GM21825 (cell line): Measurements from ENCODE around the gene PCDHB7.
"Not testable (repeated sequence)": the region's sequence is repeated elsewhere in the genome, so short reads cannot be mapped to it uniquely, and the experiment has no call there.

Experiments
- ATAC-seq: cut with Tn5 transposase; IDR thresholded peaks from one replicate; pipeline ENCODE4 v1.9.1; 2021; ENCODE audit warnings: mild to moderate bottlenecking, moderate library complexity; ENCODE audit not compliant: unreplicated experiment

PCDHB7 gene

DNA sequence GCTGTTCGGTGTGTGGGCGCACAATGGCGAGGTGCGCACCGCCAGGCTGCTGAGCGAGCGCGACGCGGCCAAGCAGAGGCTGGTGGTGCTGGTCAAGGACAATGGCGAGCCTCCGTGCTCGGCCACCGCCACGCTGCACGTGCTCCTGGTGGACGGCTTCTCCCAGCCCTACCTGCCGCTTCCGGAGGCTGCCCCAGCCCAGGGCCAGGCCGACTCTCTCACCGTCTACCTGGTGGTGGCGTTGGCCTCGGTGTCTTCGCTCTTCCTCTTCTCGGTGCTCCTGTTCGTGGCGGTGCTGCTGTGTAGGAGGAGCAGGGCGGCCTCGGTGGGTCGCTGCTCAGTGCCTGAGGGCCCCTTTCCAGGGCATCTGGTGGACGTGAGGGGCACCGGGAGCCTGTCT, 7.4 kb downstream of the PCDHB7 start:
- not testable (repeated sequence) for ATAC-seq

DNA sequence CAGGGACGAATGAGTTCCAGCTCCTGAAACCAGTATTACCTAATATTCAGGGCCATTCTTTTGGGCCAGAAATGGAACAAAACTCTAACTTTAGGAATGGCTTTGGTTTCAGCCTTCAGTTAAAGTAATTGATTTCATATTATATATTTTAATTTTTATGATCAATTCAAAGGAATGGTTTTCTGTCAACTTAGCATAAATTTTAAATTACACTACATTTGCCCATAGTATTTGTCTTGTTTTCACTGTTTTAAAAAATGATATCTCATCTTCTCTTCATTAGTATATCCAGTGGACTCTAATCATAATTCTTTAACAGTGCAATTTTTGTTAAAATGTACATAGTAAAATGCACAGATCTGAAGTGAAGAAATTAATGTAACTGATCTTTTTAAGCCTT, 7.9 kb downstream of the PCDHB7 start:
- ATAC-seq = no peak

DNA sequence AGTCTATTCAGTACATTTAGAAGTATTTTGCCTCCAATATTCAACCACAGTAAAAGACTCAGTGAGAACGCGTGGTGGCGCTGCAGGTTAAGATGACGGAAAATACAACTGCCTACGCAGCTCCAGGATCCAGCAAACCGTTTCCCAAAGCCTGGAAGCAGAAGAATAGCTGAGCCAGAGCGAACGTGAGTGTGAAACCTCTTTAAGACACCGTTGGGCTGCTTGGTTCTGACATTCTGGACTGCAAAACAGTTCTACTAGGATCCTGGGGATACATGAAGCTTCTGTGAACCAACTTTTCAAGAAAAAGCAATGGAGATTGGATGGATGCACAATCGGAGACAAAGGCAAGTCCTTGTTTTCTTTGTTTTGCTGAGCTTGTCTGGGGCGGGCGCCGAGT, 9.8 kb downstream of the PCDHB7 start, which contains the start of gene PCDHB16:
Gene PCDHB16 (plus strand): TSS at position 140 of the 400 bp plus-strand sequence. CDS start 173 bp downstream, at position 313.
- ATAC-seq = no peak

DNA sequence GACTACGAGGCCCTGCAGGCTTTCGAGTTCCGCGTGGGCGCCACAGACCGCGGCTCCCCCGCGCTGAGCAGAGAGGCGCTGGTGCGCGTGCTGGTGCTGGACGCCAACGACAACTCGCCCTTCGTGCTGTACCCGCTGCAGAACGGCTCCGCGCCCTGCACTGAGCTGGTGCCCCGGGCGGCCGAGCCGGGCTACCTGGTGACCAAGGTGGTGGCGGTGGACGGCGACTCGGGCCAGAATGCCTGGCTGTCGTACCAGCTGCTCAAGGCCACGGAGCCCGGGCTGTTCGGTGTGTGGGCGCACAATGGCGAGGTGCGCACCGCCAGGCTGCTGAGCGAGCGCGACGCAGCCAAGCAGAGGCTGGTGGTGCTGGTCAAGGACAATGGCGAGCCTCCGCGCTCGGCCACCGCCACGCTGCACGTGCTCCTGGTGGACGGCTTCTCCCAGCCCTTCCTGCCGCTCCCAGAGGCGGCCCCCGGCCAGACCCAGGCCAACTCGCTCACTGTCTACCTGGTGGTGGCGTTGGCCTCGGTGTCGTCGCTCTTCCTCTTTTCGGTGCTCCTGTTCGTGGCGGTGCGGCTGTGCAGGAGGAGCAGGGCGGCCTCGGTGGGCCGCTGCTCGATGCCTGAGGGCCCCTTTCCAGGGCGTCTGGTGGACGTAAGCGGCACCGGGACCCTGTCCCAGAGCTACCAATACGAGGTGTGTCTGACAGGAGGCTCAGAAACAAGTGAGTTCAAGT, 11.8 kb downstream of the PCDHB7 start:
- not testable (repeated sequence) for ATAC-seq

DNA sequence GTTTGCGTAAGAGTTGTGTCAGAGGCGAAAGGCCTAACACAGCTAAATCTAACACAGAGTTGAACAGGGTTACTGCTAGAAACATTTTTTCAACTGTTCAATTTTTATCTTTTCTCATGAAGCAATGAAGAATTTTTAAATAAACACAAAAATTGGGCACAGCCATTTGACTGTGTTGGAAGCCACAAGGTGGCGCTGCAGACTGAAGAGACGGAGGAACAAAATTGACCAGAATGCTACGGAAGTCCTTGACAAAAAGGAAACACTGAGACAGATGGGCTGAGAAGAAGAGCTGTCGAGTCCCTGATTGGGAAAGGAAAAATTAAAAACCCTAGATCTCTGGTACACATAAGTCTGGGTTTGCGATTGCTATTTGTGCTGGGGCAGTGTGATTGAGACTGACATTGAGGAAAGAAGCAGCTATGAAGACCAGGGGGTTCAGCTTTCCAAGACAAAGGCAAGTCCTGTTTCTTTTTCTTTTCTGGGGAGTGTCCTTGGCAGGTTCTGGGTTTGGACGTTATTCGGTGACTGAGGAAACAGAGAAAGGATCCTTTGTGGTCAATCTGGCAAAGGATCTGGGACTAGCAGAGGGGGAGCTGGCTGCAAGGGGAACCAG, 14.6 kb downstream of the PCDHB7 start, which contains the start of gene PCDHB9:
Gene PCDHB9 (plus strand): TSS at position 265 of the 616 bp plus-strand sequence. CDS start 158 bp downstream, at position 423.
- ATAC-seq = no peak

DNA sequence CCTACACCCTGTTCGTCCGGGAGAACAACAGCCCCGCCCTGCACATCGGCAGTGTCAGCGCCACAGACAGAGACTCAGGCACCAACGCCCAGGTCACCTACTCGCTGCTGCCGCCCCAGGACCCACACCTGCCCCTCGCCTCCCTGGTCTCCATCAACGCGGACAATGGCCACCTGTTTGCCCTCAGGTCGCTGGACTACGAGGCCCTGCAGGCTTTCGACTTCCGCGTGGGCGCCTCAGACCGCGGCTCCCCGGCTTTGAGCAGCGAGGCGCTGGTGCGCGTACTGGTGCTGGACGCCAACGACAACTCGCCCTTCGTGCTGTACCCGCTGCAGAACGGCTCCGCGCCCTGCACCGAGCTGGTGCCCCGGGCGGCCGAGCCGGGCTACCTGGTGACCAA, 16.2 kb downstream of the PCDHB7 start:
- not testable (repeated sequence) for ATAC-seq

DNA sequence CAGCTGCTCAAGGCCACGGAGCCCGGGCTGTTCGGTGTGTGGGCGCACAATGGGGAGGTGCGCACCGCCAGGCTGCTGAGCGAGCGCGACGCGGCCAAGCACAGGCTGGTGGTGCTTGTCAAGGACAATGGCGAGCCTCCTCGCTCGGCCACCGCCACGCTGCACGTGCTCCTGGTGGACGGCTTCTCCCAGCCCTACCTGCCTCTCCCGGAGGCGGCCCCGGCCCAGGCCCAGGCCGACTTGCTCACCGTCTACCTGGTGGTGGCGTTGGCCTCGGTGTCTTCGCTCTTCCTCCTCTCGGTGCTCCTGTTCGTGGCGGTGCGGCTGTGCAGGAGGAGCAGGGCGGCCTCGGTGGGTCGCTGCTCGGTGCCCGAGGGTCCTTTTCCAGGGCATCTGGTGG, 16.7 kb downstream of the PCDHB7 start:
- not testable (repeated sequence) for ATAC-seq

DNA sequence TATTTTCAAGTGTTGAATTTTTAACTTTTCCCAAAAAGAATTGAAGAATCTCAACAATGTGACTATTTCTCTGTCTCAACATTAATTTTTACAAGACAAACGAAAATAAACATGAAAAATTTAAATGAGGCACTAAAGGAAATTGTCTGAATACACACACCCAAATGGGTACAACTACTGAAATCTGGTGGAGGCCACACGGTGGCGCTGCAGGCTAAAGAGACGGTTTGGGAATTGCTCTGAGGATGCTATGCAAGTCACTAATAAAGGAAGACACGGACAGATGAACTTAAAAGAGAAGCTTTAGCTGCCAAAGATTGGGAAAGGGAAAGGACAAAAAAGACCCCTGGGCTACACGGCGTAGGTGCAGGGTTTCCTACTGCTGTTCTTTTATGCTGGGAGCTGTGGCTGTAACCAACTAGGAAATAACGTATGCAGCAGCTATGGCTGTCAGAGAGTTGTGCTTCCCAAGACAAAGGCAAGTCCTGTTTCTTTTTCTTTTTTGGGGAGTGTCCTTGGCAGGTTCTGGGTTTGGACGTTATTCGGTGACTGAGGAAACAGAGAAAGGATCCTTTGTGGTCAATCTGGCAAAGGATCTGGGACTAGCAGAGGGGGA, 19.8 kb downstream of the PCDHB7 start, which contains the start of gene PCDHB10:
Gene PCDHB10 (plus strand): TSS at position 244 of the 616 bp plus-strand sequence. CDS start 200 bp downstream, at position 444.
- no peak for ATAC-seq

DNA sequence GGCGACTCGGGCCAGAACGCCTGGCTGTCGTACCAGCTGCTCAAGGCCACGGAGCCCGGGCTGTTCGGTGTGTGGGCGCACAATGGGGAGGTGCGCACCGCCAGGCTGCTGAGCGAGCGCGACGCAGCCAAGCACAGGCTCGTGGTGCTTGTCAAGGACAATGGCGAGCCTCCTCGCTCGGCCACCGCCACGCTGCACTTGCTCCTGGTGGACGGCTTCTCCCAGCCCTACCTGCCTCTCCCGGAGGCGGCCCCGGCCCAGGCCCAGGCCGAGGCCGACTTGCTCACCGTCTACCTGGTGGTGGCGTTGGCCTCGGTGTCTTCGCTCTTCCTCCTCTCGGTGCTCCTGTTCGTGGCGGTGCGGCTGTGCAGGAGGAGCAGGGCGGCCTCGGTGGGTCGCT, 21.9 kb downstream of the PCDHB7 start:
- not testable (repeated sequence) for ATAC-seq

DNA sequence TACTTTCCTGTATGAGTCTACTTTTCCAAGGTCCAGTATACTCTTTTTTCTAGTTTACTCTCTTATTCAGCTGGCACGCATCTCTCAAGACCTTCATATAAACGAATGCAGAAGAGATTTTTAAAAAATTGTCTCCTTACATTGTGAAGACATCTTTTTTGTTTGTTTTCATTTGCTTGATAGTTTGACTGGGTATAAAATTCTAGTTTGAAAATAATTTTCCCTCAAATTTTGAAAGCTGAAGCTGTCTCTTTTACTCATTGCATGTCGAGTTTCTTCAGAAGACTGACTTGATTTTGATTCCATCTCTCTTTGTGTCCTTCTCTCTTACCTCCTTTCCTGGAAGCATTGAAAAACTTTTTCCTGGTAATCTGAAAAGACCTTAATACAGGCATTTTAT, 23.9 kb downstream of the PCDHB7 start:
- no peak for ATAC-seq

DNA sequence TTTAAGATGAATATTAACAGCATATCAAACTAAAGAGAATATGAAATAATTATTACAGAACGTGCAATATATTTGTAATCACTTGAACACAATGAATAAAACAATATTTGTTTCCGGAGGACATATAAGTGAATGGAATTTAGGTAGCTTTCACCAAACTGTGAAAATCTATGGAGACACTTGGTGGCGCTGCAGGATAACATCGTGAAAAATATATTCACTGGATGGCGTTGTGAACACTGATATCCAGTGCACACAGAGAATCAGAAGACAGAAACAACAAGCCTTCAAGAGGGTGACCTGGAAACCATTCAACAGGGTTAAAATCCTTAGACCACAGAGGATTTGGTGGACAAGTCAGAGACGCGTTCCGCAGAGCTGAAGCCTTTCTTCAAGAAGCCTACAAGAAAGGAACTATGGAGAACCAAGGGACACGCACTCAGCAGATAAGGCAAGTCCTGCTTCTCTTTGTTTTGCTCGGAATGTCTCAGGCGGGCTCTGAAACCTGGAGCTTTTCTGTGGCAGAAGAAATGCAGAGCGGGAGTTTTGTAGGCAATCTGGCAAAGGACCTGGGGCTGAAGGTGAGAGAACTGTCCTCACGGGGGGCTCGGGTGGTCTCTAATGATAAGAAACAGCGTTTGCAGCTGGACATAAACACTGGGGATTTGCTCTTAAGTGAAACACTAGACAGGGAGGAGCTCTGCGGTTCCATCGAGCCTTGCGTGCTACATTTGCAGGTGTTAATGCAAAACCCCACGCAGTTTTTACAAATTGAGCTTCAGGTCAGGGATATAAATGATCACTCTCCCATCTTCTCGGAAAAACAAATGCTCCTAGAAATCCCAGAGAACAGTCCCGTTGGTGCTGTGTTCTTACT, 27.2 kb downstream of the PCDHB7 start, which contains the start of gene PCDHB11:
Gene PCDHB11 (plus strand): TSS at position 269 of the 877 bp plus-strand sequence. CDS start 148 bp downstream, at position 417.
- no peak for ATAC-seq

DNA sequence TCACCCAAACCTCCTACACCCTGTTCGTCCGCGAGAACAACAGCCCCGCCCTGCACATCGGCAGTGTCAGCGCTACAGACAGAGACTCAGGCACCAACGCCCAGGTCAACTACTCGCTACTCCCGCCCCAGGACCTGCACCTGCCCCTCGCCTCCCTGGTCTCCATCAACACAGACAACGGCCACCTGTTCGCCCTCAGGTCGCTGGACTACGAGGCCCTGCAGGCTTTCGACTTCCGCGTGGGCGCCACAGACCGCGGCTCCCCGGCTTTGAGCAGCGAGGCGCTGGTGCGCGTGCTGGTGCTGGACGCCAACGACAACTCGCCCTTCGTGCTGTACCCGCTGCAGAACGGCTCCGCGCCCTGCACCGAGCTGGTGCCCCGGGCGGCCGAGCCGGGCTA, 28.7 kb downstream of the PCDHB7 start:
- ATAC-seq = not testable (repeated sequence)

DNA sequence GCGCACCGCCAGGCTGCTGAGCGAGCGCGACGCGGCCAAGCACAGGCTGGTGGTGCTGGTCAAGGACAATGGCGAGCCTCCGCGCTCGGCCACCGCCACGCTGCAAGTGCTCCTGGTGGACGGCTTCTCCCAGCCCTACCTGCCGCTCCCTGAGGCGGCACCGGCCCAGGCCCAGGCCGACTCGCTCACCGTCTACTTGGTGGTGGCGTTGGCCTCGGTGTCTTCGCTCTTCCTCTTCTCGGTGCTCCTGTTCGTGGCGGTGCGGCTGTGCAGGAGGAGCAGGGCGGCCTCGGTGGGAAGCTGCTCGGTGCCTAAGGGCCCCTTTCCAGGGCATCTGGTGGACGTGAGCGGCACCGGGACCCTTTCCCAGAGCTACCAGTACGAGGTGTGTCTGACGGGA, 29.2 kb downstream of the PCDHB7 start:
- not testable (repeated sequence) for ATAC-seq

DNA sequence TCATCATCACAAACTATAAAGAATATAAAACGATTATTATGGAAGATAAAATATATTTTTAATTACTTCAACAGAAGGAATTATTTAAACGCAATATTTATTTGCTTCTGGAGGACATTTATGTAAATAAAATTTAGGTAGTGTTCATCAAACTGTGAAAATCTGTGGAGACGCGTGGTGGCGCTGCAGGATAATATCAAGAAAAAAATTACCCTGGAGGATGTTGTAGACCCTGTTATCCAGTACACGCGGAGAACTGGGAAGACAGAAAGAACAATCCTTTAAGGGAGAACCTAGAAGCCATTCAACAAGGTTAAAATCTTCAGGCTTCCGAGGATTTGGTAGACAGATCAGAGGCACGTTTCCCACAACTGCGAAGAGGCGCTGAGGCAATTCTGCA, 36.0 kb downstream of the PCDHB7 start, which contains the start of gene PCDHB12:
Gene PCDHB12 (plus strand): TSS at position 242 of the 400 bp plus-strand sequence. CDS start 189 bp downstream, outside the sequence.
- ATAC-seq = no peak

DNA sequence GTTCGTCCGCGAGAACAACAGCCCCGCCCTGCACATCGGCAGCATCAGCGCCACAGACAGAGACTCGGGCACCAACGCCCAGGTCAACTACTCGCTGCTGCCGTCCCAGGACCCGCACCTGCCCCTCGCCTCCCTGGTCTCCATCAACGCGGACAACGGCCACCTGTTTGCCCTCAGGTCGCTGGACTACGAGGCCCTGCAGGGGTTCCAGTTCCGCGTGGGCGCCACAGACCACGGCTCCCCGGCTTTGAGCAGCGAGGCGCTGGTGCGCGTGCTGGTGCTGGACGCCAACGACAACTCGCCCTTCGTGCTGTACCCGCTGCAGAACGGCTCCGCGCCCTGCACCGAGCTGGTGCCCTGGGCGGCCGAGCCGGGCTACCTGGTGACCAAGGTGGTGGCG, 37.8 kb downstream of the PCDHB7 start:
- not testable (repeated sequence) for ATAC-seq

DNA sequence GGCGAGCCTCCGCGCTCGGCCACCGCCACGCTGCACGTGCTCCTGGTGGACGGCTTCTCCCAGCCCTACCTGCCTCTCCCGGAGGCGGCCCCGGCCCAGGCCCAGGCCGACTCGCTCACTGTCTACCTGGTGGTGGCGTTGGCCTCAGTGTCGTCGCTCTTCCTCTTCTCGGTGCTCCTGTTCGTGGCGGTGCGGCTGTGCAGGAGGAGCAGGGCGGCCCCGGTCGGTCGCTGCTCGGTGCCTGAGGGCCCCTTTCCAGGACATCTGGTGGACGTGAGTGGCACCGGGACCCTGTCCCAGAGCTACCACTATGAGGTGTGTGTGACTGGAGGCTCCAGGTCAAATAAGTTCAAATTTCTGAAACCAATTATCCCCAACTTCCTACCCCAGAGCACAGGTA, 38.4 kb downstream of the PCDHB7 start:
- ATAC-seq = not testable (repeated sequence)

DNA sequence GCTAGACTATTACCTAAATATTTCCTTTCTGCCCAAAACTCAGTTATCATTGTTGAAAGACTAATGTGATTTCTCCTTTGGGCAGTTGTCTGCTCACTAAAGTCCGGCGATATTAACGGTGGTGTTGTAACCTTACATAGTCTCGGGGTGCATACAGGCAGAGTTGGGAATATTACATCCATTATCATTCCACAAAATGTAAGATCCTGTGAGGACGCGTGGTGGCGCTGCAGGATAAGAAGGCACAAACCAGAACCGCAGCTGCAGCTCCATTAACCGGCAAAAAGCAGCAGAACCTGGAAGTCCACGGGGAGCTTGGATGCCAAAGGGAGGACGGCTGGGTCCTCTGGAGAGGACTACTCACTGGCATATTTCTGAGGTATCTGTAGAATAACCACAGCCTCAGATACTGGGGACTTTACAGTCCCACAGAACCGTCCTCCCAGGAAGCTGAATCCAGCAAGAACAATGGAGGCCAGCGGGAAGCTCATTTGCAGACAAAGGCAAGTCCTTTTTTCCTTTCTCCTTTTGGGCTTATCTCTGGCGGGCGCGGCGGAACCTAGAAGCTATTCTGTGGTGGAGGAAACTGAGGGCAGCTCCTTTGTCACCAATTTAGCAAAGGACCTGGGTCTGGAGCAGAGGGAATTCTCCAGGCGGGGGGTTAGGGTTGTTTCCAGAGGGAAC, 41.4 kb downstream of the PCDHB7 start, which contains the start of gene PCDHB13:
Gene PCDHB13 (plus strand): TSS at position 264 of the 684 bp plus-strand sequence. CDS start 205 bp downstream, at position 469.
- ATAC-seq = not testable (repeated sequence)

DNA sequence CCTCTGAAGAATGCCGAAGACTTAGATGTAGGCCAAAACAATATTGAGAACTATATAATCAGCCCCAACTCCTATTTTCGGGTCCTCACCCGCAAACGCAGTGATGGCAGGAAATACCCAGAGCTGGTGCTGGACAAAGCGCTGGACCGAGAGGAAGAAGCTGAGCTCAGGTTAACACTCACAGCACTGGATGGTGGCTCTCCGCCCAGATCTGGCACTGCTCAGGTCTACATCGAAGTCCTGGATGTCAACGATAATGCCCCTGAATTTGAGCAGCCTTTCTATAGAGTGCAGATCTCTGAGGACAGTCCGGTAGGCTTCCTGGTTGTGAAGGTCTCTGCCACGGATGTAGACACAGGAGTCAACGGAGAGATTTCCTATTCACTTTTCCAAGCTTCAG, 42.1 kb downstream of the PCDHB7 start:
- ATAC-seq = not testable (repeated sequence)

DNA sequence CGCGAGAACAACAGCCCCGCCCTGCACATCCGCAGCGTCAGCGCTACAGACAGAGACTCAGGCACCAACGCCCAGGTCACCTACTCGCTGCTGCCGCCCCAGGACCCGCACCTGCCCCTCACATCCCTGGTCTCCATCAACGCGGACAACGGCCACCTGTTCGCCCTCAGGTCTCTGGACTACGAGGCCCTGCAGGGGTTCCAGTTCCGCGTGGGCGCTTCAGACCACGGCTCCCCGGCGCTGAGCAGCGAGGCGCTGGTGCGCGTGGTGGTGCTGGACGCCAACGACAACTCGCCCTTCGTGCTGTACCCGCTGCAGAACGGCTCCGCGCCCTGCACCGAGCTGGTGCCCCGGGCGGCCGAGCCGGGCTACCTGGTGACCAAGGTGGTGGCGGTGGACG, 43.1 kb downstream of the PCDHB7 start:
- not testable (repeated sequence) for ATAC-seq

DNA sequence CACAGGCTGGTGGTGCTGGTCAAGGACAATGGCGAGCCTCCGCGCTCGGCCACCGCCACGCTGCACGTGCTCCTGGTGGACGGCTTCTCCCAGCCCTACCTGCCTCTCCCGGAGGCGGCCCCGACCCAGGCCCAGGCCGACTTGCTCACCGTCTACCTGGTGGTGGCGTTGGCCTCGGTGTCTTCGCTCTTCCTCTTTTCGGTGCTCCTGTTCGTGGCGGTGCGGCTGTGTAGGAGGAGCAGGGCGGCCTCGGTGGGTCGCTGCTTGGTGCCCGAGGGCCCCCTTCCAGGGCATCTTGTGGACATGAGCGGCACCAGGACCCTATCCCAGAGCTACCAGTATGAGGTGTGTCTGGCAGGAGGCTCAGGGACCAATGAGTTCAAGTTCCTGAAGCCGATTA, 43.6 kb downstream of the PCDHB7 start:
- not testable (repeated sequence) for ATAC-seq
